GM10266 (cell line): ENCODE measurements around the gene CASTOR2.
"Not testable (repeated sequence)": the region's sequence is repeated elsewhere in the genome, so short reads cannot be mapped to it uniquely, and the experiment has no call there.

Source experiments
- DNase-seq: peaks from one replicate; pipeline ENCODE4 v3.0.0; 2012; ENCODE audit errors: extremely low spot score
- TF ChIP-seq, protein P1 (sequence below): IDR thresholded peaks from 2 replicates; pipeline ENCODE4 v1.5.1; 2012; ENCODE audit warnings: mild to moderate bottlenecking, low read depth; ENCODE audit not compliant: control insufficient read depth, insufficient read depth; ENCODE audit errors: missing control alignments

Gene CASTOR2

DNA sequence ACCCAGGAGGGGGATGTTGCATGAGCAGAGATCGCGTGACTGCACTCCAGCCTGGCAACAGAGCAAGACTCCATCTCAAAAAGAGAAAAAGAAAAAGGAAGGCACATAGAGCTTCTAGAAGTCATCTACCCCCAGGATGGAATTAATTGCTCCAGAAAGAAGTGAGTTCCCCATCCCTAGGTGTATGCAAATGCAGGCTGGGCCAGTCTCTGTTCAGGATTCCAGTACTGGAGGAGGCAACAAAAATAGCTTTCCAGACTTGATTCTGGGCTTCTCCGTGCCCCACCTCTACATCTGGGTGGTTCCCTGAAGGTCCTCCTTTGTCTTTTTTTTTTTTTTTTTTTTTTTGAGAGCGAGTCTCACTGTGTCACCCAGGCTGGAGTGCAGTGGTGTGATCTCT is 28.6 kb downstream of the CASTOR2 start:
- no peak for DNase-seq
- TF ChIP-seq, protein P1, sequence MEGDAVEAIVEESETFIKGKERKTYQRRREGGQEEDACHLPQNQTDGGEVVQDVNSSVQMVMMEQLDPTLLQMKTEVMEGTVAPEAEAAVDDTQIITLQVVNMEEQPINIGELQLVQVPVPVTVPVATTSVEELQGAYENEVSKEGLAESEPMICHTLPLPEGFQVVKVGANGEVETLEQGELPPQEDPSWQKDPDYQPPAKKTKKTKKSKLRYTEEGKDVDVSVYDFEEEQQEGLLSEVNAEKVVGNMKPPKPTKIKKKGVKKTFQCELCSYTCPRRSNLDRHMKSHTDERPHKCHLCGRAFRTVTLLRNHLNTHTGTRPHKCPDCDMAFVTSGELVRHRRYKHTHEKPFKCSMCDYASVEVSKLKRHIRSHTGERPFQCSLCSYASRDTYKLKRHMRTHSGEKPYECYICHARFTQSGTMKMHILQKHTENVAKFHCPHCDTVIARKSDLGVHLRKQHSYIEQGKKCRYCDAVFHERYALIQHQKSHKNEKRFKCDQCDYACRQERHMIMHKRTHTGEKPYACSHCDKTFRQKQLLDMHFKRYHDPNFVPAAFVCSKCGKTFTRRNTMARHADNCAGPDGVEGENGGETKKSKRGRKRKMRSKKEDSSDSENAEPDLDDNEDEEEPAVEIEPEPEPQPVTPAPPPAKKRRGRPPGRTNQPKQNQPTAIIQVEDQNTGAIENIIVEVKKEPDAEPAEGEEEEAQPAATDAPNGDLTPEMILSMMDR: no peak

GRCh38 chr7:74994869-74995543 is 30.5 kb downstream of the CASTOR2 start:
- DNase-seq: not testable (repeated sequence)

DNA sequence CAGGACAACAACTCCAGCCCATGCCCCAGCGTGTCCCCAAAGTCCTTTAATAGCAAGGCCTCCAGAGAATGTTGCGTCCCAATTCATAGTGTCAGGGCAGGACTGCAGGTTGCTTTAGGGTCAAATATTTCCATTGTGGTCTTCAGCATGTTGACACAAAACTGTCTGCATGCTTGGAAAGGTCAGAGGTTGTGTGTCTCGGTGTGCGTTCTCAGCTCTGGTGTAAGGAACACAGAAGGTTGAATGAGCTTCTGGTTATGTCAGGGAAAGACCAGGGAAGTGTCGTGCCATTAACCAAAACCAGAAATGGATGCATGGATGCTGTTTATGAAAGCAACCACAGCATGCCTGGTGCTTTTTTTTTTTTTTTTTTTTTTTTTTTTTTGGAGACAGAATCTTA is 31.9 kb downstream of the CASTOR2 start:
- not testable (repeated sequence) for DNase-seq

DNA sequence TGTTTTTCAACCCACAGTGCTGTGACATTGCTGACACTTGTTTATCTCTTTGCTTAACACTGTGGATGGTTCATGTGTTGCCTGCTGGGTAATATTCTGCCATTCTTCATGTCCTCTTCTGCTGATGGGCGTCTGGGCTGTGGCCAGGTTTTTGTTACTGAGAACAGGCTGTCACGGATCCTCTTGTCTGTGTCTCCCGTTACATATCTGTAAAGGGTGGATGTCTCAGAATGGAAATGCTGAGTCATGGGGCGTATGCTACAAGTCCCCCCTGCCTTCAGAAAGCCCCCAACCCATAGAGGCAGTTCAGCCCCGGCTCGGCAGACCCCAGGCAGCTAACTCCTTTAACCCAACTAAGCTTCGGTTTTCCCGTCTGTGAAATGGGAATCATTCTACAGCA is 33.3 kb downstream of the CASTOR2 start:
- not testable (repeated sequence) for DNase-seq

GRCh38 chr7:75001356-75001755 is 36.9 kb downstream of the CASTOR2 start:
- not testable (repeated sequence) for DNase-seq

GRCh38 chr7:75010036-75010435 is 45.5 kb downstream of the CASTOR2 start:
- no peak for DNase-seq
- TF ChIP-seq, protein P1: no peak

DNA sequence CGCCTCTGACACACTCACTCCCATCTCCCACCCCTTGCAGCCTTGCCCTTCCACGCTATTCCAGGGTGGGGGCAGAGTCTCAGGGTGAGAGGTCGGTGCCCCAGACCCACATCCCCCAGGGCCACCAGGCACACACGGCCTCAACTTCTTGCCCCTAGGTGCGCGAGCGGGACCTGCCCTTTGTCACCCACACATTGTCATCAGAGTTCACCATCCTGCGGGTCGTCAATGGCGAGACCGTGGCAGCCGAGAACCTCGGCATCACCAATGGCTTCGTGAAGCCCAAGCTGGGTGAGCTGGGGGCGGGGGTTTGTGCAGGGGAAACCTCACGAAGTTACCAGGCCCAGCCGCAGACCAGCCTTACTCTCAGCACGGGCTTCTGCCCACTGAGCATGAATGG is 53.3 kb downstream of the CASTOR2 start:
- DNase-seq: no peak
- TF ChIP-seq, protein P1: no peak

GRCh38 chr7:75018570-75019364 is 54.3 kb downstream of the CASTOR2 start:
- TF ChIP-seq, protein P1: no peak
- DNase-seq: no peak

DNA sequence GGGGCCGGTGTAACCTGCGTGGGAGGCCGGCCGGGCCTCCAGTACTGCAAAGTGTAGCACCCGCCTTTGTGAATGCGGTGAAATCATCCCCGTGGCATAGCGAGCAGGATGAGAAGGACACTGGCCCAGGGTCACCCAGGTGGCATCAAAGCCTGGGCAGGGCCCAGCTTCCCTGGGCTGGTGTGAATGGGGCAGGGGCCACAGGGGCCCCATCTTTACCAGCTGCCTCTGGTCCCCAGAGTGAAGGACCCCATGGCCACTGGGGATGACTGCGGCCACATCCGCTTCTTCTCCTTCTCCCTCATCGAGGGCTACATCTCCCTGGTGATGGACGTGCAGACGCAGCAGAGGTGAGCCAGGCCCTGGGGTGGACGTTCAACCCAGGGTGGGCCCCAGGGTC is 55.3 kb downstream of the CASTOR2 start:
- TF ChIP-seq, protein P1: no peak
- no peak for DNase-seq
